GM18517 (cell line): ENCODE data around the gene FCMR.

Experiments
- ATAC-seq: cut with Tn5 transposase; IDR thresholded peaks from one replicate; pipeline ENCODE4 v1.9.1; 2021; ENCODE audit warnings: mild to moderate bottlenecking, moderate library complexity; ENCODE audit not compliant: unreplicated experiment

FCMR gene, protein sequence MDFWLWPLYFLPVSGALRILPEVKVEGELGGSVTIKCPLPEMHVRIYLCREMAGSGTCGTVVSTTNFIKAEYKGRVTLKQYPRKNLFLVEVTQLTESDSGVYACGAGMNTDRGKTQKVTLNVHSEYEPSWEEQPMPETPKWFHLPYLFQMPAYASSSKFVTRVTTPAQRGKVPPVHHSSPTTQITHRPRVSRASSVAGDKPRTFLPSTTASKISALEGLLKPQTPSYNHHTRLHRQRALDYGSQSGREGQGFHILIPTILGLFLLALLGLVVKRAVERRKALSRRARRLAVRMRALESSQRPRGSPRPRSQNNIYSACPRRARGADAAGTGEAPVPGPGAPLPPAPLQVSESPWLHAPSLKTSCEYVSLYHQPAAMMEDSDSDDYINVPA

GRCh38 chr1:206921772-206922265 lies at the start of gene FCMR:
Gene FCMR (minus strand): TSS chr1:206921941. CDS start chr1:206921854, 87 bp downstream.
- ATAC-seq: no peak

DNA sequence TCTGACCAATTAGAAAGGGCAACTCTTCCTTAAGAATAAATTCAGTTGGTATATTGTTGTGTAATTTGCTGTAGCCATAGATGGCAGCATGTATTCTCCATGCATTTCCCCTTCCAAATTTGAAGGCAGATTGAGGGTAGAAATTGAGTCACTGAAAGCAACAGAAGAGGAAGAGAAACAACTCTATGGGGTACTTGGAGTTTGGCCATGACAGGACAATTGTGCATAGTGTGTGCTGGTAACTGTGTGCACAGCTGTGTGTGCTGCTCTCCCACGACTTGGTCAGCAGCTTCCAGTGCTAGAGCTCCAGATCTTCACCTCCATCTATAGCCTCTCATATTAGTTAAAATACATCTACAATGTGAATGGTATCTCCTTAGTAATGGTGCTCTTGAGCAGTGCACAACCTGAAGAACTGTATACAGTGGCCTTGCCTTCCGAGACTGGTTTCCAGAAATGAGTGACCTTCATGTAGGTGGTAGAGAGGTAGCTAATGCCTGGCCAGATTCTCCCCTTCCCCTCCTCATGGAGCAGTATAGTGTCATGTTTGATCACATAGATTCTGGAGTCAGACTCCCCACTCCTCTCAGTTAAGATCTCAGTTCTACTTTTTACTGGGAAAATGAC lies 49.4 kb upstream of the FCMR start:
- ATAC-seq: peak; percentile 54

GRCh38 chr1:206970446-206970845 lies 48.7 kb upstream of the FCMR start, which contains the start of gene FCAMR:
Gene FCAMR (minus strand): TSS chr1:206970460. CDS start chr1:206970125, 335 bp downstream.
- ATAC-seq: no peak

DNA sequence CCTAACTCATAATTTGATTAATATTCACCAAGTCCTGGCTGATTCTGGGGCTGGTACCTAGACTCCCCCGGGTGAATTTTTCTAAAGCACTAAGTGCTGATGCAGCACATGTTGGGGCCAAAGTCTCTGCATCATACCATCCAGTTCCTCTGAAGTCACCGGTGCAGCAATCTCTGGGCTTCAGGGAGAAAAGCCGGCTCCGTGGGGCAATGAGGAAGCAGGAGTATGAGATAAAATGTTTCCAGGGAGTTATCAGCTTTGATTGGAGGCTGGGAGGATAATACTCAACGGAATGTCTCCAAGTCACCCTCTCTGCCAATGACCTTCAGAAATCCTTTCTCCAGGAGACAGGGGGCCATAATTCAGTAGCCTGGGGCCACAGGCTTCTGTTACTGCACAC lies 47.3 kb upstream of the FCMR start:
- ATAC-seq: no peak

- no peak for ATAC-seq
Observed at GRCh38 chr1:206967096-206967849, 45.5 kb upstream of the FCMR start.

- no peak for ATAC-seq
Observed at GRCh38 chr1:206965781-206966180, 44.0 kb upstream of the FCMR start.

GRCh38 chr1:206963740-206964139 lies 42.0 kb upstream of the FCMR start:
- no peak for ATAC-seq

DNA sequence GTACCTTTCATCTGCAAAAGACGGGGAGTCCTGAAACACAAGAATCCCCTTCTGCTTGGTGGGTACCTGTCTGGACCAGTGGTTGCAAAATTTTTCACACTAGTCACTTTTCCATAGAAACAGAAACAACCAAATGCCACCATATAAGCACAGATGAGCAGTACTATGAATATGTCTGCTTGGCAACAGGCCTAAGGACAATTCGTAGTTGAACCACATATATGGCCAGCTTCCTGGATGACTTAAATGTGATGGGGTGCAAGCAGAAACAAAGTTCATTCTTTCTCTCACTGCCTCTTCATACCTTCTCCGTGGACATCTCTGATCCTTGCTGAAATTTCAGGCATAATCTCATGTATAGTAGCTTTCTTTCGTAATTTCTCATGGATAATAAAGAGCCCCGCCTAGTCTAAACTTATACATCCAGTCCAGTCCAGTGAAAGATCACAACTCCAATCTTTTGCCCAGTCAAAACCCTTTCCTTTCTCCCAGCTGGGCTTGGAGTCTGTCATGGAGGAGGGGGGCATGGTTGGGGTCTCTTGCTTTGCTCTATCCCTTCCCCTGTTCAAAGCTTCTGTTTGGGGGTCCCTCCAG lies 41.5 kb upstream of the FCMR start:
- ATAC-seq: no peak

DNA sequence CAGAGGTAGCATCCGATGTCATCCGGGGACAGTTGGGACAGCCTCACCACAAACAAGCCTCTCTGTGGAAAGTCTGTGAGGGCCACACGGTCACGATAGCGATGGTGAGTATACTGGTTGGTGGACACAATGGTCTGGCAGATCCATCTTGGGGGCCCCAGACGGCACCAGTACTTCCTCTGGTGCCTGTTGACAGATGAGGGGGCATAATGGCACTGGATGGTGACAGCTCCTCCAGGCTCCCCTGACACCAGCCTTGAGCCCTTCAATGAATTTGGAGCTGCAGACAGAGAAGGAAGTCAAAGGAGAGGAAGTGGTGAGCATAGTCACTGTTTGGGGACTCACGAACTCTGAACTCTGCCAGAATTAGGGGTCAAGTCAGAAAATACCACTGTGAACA lies 40.5 kb upstream of the FCMR start:
- ATAC-seq: no peak

- ATAC-seq: no peak
Observed at GRCh38 chr1:206961668-206962067, 39.9 kb upstream of the FCMR start.

GRCh38 chr1:206960676-206961386 lies 39.1 kb upstream of the FCMR start:
- ATAC-seq: no peak

DNA sequence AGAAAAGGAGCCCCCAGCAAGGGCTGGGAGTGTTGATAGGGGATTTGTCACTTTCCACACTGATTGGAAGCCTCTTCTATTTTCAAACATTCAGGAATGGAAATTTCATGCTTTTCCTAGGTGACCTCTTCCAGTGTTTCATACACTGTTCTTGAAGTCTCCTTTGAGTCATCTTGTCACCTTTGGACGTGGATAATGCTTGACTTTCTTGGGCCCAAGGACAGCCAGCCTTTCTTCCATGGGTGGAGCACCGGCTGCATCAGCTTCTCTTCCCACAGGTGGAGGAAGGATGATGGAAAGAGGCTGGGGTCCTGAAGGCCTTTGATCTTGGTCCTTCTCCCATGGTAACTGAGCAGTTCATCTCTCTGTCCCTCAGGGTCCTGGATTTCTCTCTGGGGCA lies 36.4 kb upstream of the FCMR start:
- no peak for ATAC-seq

- ATAC-seq: no peak
Observed at GRCh38 chr1:206957639-206958038, 35.9 kb upstream of the FCMR start.

- ATAC-seq: no peak
Observed at GRCh38 chr1:206955476-206956451, 34.0 kb upstream of the FCMR start.

GRCh38 chr1:206954459-206955342 lies 33.0 kb upstream of the FCMR start:
- no peak for ATAC-seq

DNA sequence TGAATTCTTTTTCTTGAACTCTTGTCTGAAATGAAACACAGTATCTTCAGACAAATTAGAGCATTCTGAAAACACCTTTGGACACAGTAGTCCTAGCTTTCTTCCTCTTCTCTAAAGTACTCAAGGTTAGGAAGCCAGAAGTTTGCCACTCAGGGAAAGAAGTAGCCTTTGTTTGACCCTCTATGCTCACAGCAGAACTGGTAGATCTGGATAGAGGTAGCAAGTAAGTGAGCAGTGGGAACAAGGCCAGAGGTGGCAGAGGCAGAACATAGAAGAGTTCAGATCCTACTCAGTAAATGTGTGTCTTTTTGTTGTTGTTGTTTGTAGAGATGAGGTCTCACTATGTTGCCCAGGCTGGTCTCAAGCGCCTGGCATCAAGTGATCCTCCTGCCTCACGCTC lies 31.9 kb upstream of the FCMR start:
- no peak for ATAC-seq

DNA sequence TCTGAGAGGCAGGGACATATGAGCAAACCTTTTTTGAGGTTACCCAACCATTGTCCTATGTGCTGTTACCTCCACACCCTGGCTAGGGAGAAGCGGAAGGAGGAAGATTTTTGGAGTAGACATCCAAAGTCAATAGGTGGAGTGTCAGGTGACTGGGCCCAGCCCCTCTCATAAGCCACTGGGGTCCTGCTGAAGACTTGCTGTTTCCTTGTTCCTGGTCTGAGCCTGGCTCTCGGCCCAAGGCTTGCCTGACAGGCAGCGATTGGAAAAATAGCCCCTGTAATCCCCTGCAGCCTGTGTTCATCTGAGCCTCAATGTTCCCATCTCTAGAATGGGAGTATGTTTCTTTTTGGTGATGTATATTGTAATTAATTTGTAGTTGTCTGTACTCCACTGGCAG lies 31.4 kb upstream of the FCMR start:
- no peak for ATAC-seq

GRCh38 chr1:206952171-206952570 lies 30.4 kb upstream of the FCMR start:
- no peak for ATAC-seq
